Ishikawa (cell line): ENCODE measurements around the gene SSTR5.

ENCODE experiments used
- RAD21 ChIP-seq: IDR thresholded peaks from 2 replicates; pipeline ENCODE4 v1.6.1; 2012; ENCODE audit warnings: low read depth
- TAF1 ChIP-seq: IDR thresholded peaks from 2 replicates; pipeline ENCODE4 v1.6.1; 2012; ENCODE audit warnings: low read depth, mild to moderate bottlenecking
- TF ChIP-seq, protein P1 (sequence below): IDR thresholded peaks from 2 replicates; pipeline ENCODE4 v1.6.1; 2012; ENCODE audit warnings: low read depth, mild to moderate bottlenecking

DNA sequence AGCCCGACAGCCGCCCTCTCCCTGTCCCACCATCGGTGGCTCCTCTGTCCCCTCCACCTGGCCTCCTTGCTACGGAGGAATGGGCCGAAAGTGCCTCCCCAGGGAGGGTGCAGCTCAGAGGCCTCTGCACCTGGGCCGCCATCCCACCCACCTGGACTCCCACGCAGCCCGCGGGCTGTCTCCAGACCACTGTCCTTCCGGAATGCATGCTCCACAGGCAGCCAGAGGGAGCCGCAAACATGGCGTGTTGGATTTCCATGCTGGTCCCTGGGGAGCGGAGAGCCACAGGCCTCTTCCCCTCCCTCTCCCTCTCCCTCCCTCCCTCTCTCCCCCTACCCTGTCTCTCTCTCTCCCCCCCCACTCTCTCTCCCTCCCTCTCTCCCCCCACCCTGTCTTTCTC is 3.0 kb downstream of the SSTR5 start:
- no peak for TF ChIP-seq RAD21
- no peak for TF ChIP-seq TAF1
- TF ChIP-seq, protein P1, sequence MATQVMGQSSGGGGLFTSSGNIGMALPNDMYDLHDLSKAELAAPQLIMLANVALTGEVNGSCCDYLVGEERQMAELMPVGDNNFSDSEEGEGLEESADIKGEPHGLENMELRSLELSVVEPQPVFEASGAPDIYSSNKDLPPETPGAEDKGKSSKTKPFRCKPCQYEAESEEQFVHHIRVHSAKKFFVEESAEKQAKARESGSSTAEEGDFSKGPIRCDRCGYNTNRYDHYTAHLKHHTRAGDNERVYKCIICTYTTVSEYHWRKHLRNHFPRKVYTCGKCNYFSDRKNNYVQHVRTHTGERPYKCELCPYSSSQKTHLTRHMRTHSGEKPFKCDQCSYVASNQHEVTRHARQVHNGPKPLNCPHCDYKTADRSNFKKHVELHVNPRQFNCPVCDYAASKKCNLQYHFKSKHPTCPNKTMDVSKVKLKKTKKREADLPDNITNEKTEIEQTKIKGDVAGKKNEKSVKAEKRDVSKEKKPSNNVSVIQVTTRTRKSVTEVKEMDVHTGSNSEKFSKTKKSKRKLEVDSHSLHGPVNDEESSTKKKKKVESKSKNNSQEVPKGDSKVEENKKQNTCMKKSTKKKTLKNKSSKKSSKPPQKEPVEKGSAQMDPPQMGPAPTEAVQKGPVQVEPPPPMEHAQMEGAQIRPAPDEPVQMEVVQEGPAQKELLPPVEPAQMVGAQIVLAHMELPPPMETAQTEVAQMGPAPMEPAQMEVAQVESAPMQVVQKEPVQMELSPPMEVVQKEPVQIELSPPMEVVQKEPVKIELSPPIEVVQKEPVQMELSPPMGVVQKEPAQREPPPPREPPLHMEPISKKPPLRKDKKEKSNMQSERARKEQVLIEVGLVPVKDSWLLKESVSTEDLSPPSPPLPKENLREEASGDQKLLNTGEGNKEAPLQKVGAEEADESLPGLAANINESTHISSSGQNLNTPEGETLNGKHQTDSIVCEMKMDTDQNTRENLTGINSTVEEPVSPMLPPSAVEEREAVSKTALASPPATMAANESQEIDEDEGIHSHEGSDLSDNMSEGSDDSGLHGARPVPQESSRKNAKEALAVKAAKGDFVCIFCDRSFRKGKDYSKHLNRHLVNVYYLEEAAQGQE, result no peak
